GM23338 (cell line): ENCODE measurements around the gene OS9. TPM values are rescaled to one million over a fixed set of nuclear protein-coding genes. Genes with fewer than 3 reads are reported as not detected.

ENCODE experiments used
- ATAC-seq: fragments of 200-7000 bp; cut with Tn5 transposase; 3 replicates; pipeline ENCODE4 v1.9.1; 2020
- DNase-seq: peaks from one replicate; pipeline ENCODE4 v3.0.0-alpha.2; 2015; ENCODE audit warnings: low spot score
- H2AFZ ChIP-seq: fragments of 200-600 bp; sonication (generic); 2 replicates; pipeline ENCODE4 v1.8.0; 2016; ENCODE audit warnings: antibody characterized with exemption, mild to moderate bottlenecking, moderate library complexity
- H3F3A ChIP-seq: fragments of 200-600 bp; sonication (generic); replicated peaks from 2 replicates; pipeline ENCODE4 v1.8.0; 2017; ENCODE audit warnings: antibody characterized with exemption, mixed run types, low read depth
- H3K27ac ChIP-seq: fragments of 200-600 bp; sonication (generic); 2 replicates; pipeline ENCODE4 v1.6.1; 2016; ENCODE audit warnings: low read depth
- H3K27me3 ChIP-seq: fragments of 200-600 bp; sonication (generic); 2 replicates; pipeline ENCODE4 v1.8.0; 2016; ENCODE audit warnings: mild to moderate bottlenecking, mixed run types, moderate library complexity; ENCODE audit not compliant: insufficient read depth
- H3K36me3 ChIP-seq: fragments of 200-600 bp; sonication (generic); 2 replicates; pipeline ENCODE4 v1.8.0; 2016; ENCODE audit warnings: mild to moderate bottlenecking; ENCODE audit not compliant: insufficient read depth
- H3K4me1 ChIP-seq: fragments of 200-600 bp; sonication (generic); 2 replicates; pipeline ENCODE4 v1.8.0; 2016; ENCODE audit warnings: mild to moderate bottlenecking, moderate library complexity; ENCODE audit not compliant: insufficient read depth
- H3K4me2 ChIP-seq: fragments of 200-600 bp; sonication (generic); 2 replicates; pipeline ENCODE4 v1.7.1; 2017; ENCODE audit warnings: mixed run types
- H3K4me3 ChIP-seq: fragments of 200-600 bp; sonication (generic); 2 replicates; pipeline ENCODE4 v1.6.1; 2016; ENCODE audit warnings: mixed run types
- H3K79me2 ChIP-seq: fragments of 200-600 bp; sonication (generic); replicated peaks from 2 replicates; pipeline ENCODE4 v1.8.0; 2017; ENCODE audit warnings: mild to moderate bottlenecking; ENCODE audit not compliant: insufficient read depth
- H3K9me2 ChIP-seq: fragments of 200-600 bp; sonication (generic); 2 replicates; pipeline ENCODE4 v1.8.0; 2017; ENCODE audit not compliant: insufficient read depth
- H4K20me1 ChIP-seq: fragments of 200-600 bp; sonication (generic); replicated peaks from 2 replicates; pipeline ENCODE4 v1.8.0; 2017; ENCODE audit warnings: mild to moderate bottlenecking; ENCODE audit not compliant: insufficient read depth
- H3K27ac Mint-ChIP-seq: 2 replicates; pipeline ENCODE4 v1.8.0; 2020; ENCODE audit warnings: inconsistent platforms, mild to moderate bottlenecking, moderate library complexity, mixed read lengths
- H3K27me3 Mint-ChIP-seq: 3 replicates; pipeline ENCODE4 v1.8.0; 2022; ENCODE audit warnings: low read depth, mild to moderate bottlenecking, moderate library complexity, mixed read lengths, inconsistent platforms; ENCODE audit not compliant: insufficient read depth, poor library complexity
- H3K36me3 Mint-ChIP-seq: 3 replicates; pipeline ENCODE4 v1.8.0; 2021; ENCODE audit warnings: low read depth, mild to moderate bottlenecking, inconsistent platforms, moderate library complexity, mixed read lengths
- H3K4me1 Mint-ChIP-seq: 3 replicates; pipeline ENCODE4 v1.8.0; 2020; ENCODE audit warnings: mild to moderate bottlenecking, inconsistent platforms, mixed read lengths
- H3K4me3 Mint-ChIP-seq: 3 replicates; pipeline ENCODE4 v1.8.0; 2021; ENCODE audit warnings: moderate library complexity, mild to moderate bottlenecking, inconsistent platforms, mixed read lengths
- H3K9me3 Mint-ChIP-seq: 3 replicates; pipeline ENCODE4 v1.8.0; 2020; ENCODE audit warnings: moderate library complexity, mild to moderate bottlenecking, inconsistent platforms, mixed read lengths
- EZH2 ChIP-seq: fragments of 200-600 bp; sonication (generic); IDR thresholded peaks from one replicate; pipeline ENCODE4 v1.8.0; 2017; ENCODE audit warnings: antibody characterized with exemption, mild to moderate bottlenecking, low read depth; ENCODE audit not compliant: unreplicated experiment
- JUNB ChIP-seq: IDR thresholded peaks from one replicate; pipeline ENCODE4 v1.6.1; 2016; ENCODE audit warnings: antibody characterized with exemption; ENCODE audit not compliant: unreplicated experiment
- POLR2AphosphoS5 ChIP-seq: IDR thresholded peaks from 2 replicates; pipeline ENCODE4 v1.6.1; 2016; ENCODE audit warnings: antibody characterized with exemption, low read depth
- ZNF114 ChIP-seq: fragments of 250-450 bp; sonication (Bioruptor Pico); IDR thresholded peaks from 2 replicates; pipeline ENCODE4 v1.5.0; 2020; ENCODE audit warnings: mild to moderate bottlenecking, moderate library complexity
- ZNF331 ChIP-seq: fragments of 250-450 bp; sonication (Bioruptor Pico); IDR thresholded peaks from 2 replicates; pipeline ENCODE4 v1.5.0; 2020; ENCODE audit warnings: low read depth, mild to moderate bottlenecking, moderate library complexity
- polyA plus RNA-seq: library from polyadenylated mRNA; unstranded; fragments of >200 nt; fragmentation: Nextera tagmentation; extraction: Ambion mirVana; gene quantifications from 2 replicates; pipeline ENCODE4 v1.2.1, GENCODE V29; 2016
- total RNA-seq: library from RNA; depleted of rRNA; stranded (reverse); fragments of >200 nt; shearing (Covaris generic); gene quantifications from 2 replicates; pipeline ENCODE4 v1.2.3, GENCODE V29; 2014
- TF ChIP-seq, protein P1 (sequence below), 2 experiments: fragments of 200-600 bp in 1 of 2; sonication (generic) in 1 of 2; conservative IDR thresholded peaks; 2 replicates each; pipeline versions ENCODE4 v1.5.1 to v1.6.1; 2016 to 2017; ENCODE audit warnings: antibody characterized with exemption in 2 of 2, low read depth in 2 of 2, mild to moderate bottlenecking in 2 of 2, moderate library complexity in 1 of 2
- TF ChIP-seq, protein P2 (sequence below): IDR thresholded peaks from one replicate; pipeline ENCODE4 v1.6.1; 2018; ENCODE audit warnings: antibody characterized with exemption; ENCODE audit not compliant: unreplicated experiment

The OS9 gene
- total and polyA plus RNA-seq, 2 experiments from 2014 or later = 27.5 to 79.7 TPM

DNA sequence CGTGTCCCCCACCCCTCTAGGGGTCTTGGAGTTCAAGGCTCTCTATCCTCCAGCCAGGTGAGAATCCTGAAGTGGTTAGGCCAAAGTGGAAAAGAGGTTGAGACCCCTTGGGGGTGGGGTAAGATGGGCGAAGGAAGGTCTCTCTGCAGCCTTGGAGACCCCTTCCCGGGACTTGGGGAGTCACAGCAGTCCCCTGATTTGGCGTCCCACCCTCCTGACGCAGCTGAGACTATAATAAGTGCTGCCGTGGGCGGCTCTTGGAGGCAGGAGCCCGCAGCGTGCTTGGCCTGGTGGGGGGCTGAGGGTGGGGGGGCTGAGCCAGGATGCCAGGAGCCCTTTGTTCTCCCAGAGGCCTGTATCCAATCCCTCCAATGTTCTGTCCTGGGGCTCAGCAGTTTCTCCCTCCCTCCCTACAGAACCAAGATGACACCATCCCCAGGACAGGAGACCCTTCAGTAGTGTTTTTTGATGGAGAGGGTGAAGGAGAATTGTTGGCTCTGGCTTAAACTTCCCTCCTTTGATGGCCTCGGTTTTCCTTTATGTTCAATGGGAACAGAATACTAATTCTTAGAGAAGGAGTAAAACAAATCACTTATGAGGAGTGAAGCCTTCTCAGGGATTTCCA, 46.1 kb downstream of the OS9 start:
- peaks cover 72% of the 10 kb centered on the region for H3K27me3 Mint-ChIP-seq

DNA sequence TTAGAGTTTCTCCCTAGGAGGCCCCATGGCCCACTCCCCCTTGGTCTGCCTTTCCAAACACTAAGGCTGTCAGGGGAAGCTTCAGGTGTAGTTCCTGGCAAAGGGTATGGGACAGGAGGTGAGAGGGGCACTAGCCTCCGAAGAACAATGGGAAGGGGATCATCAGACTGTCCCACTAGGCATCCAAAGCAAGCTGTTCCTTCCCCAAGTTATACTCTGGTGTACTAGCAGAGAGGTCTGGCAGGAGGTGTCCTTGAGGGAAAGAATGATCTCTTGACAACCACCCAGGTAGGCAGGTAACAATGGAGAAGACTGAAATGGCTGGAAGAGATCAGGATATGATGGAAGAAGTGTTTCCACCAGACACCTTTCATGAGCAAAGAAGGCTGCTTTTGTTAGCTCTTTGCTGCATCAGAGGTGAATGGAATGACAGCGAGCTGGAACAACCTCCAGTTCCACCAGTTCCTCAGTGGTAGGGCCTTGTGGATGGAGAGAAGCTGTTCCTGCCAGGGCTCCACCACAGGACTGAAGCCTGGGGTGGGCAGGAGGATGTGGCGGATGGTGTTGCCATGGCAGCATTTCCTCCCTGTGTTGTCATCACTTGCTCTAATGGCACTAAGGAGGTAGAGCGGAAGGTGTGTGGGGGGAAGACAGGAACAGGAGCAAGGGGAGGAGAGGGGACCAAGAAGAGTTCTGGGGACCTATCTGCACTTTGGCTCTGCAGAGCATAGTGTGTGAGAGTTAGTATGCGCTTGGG, 46.9 kb downstream of the OS9 start:
- no peaks in the 10 kb centered on the region for H4K20me1 ChIP-seq
- no peak for ATAC-seq
- H3K27me3 ChIP-seq = peaks cover 81% of the 10 kb centered on the region
- Mint-ChIP-seq H3K27ac (no peak overlapping the region), H3K4me1 (peaks cover 30% of the 10 kb centered on the region), H3K9me3 (peaks cover 2% of the 10 kb centered on the region), H3K27me3 (peaks cover 71% of the 10 kb centered on the region), H3K4me3 (no peak overlapping the region; the same call in 2 of the 3 replicates), H3K36me3 (peaks cover 2% of the 10 kb centered on the region; the same call in 2 of the 3 replicates)
- H3F3A ChIP-seq = peaks cover 16% of the 10 kb centered on the region
- no peak overlapping the region for H3K4me3 ChIP-seq
- no peaks in the 10 kb centered on the region for H3K36me3 ChIP-seq
- no peaks in the 10 kb centered on the region for H3K79me2 ChIP-seq
- peaks cover 15% of the 10 kb centered on the region for H3K4me1 ChIP-seq
- H3K27ac ChIP-seq = no peak overlapping the region
- H3K9me2 ChIP-seq = no peaks in the 10 kb centered on the region
- no peak overlapping the region for H3K4me2 ChIP-seq
- no peak for DNase-seq
- H2AFZ ChIP-seq = no peak overlapping the region
- TF ChIP-seq EZH2 = no peak
- TF ChIP-seq POLR2AphosphoS5 = no peak
- TF ChIP-seq ZNF114 (CRISPR knock-in tag) = no peak

More for the DNA sequence above, 46.1 kb downstream of the OS9 start:
- no peaks in the 10 kb centered on the region for H3K9me2 ChIP-seq
- no peaks in the 10 kb centered on the region; the same call in 2 of the 3 replicates for H3K36me3 Mint-ChIP-seq
- no peaks in the 10 kb centered on the region for H3K79me2 ChIP-seq
- no peak overlapping the region for H3K4me3 ChIP-seq
- H3K36me3 ChIP-seq = no peaks in the 10 kb centered on the region
- TF ChIP-seq ZNF331 (CRISPR knock-in tag) (no peak), JUNB (no peak)
- TF ChIP-seq, protein P1, sequence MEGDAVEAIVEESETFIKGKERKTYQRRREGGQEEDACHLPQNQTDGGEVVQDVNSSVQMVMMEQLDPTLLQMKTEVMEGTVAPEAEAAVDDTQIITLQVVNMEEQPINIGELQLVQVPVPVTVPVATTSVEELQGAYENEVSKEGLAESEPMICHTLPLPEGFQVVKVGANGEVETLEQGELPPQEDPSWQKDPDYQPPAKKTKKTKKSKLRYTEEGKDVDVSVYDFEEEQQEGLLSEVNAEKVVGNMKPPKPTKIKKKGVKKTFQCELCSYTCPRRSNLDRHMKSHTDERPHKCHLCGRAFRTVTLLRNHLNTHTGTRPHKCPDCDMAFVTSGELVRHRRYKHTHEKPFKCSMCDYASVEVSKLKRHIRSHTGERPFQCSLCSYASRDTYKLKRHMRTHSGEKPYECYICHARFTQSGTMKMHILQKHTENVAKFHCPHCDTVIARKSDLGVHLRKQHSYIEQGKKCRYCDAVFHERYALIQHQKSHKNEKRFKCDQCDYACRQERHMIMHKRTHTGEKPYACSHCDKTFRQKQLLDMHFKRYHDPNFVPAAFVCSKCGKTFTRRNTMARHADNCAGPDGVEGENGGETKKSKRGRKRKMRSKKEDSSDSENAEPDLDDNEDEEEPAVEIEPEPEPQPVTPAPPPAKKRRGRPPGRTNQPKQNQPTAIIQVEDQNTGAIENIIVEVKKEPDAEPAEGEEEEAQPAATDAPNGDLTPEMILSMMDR (conservative IDR thresholded peaks at IDR 0.05; ENCODE audit: low read depth in 2 of 2) = no peak
- TF ChIP-seq, protein P2, sequence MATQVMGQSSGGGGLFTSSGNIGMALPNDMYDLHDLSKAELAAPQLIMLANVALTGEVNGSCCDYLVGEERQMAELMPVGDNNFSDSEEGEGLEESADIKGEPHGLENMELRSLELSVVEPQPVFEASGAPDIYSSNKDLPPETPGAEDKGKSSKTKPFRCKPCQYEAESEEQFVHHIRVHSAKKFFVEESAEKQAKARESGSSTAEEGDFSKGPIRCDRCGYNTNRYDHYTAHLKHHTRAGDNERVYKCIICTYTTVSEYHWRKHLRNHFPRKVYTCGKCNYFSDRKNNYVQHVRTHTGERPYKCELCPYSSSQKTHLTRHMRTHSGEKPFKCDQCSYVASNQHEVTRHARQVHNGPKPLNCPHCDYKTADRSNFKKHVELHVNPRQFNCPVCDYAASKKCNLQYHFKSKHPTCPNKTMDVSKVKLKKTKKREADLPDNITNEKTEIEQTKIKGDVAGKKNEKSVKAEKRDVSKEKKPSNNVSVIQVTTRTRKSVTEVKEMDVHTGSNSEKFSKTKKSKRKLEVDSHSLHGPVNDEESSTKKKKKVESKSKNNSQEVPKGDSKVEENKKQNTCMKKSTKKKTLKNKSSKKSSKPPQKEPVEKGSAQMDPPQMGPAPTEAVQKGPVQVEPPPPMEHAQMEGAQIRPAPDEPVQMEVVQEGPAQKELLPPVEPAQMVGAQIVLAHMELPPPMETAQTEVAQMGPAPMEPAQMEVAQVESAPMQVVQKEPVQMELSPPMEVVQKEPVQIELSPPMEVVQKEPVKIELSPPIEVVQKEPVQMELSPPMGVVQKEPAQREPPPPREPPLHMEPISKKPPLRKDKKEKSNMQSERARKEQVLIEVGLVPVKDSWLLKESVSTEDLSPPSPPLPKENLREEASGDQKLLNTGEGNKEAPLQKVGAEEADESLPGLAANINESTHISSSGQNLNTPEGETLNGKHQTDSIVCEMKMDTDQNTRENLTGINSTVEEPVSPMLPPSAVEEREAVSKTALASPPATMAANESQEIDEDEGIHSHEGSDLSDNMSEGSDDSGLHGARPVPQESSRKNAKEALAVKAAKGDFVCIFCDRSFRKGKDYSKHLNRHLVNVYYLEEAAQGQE = no peak
- H3K4me1 Mint-ChIP-seq = peaks cover 34% of the 10 kb centered on the region
- H3K4me1 ChIP-seq = peaks cover 19% of the 10 kb centered on the region
- no peak for ATAC-seq
- peaks cover 89% of the 10 kb centered on the region for H3K27me3 ChIP-seq
- peaks cover 2% of the 10 kb centered on the region for H3K9me3 Mint-ChIP-seq
- H3K27ac Mint-ChIP-seq = no peak overlapping the region
- no peak overlapping the region for H2AFZ ChIP-seq
- H3K4me2 ChIP-seq = 0 out of 2 replicates have a peak overlapping the region, but pooled peaks have one; percentile 91
- no peak for DNase-seq
- peaks cover 10% of the 10 kb centered on the region for H3F3A ChIP-seq
- H3K27ac ChIP-seq = no peak overlapping the region
- no peak overlapping the region for H3K4me3 Mint-ChIP-seq
- no peaks in the 10 kb centered on the region for H4K20me1 ChIP-seq
